Measurements from ENCODE around the gene CCDC137. TPM values are rescaled to one million over a fixed set of nuclear protein-coding genes. Genes with fewer than 3 reads are reported as not detected.

The CCDC137 gene
- polyA plus RNA-seq, 1 of the 3 experiments (the other 2 are of a cell fraction) = 62.4 TPM

- Histone ChIP-seq H3K27ac (ENCODE audit: low read depth in 2 of 2, low read length in 1 of 2) (peak overlapping the region in 1 of 2 experiments; percentile 63; a peak in 2 of 4 replicates), H3K4me2 (peak overlapping the region; percentile 71), H3K79me2 (ENCODE audit: insufficient read depth) (0 out of 2 replicates have a peak, but pooled peaks cover 9% of the 10 kb centered on the region), H3K4me3 (ENCODE audit: low read depth in 2 of 2, low read length in 1 of 2) (peak overlapping the region in 1 of 2 experiments; percentile 8; a peak in 1 of 4 replicates), H3F3A (replicated peaks; ENCODE audit: insufficient read depth) (peaks cover 9% of the 10 kb centered on the region), H3K9me3 (no peaks in the 10 kb centered on the region), H3K9ac (peak overlapping the region; percentile 58), H3K27me3 (ENCODE audit: insufficient read depth) (no peaks in the 10 kb centered on the region), H3K4me1 (ENCODE audit: control insufficient read depth in 1 of 2, insufficient read depth in 2 of 2, low read depth in 1 of 2, low read length in 1 of 2) (peaks cover 0 to 11% of the 10 kb centered on the region in 2 experiments; a peak in 2 of 4 replicates), H3K36me3 (replicated peaks in 1 of 2; ENCODE audit: control insufficient read depth in 1 of 2, insufficient read depth in 2 of 2, low read length in 1 of 2) (no peaks in the 10 kb centered on the region), H4K20me1 (ENCODE audit: insufficient read depth) (no peaks in the 10 kb centered on the region), H2AFZ (ENCODE audit: low read depth) (peak overlapping the region; percentile 72; the same call in 1 of the 2 replicates), H3K9me2 (no peaks in the 10 kb centered on the region)
- TF ChIP-seq YY1 (IDR thresholded peaks at IDR 0.05; ENCODE audit: low read depth) = no peak
- TF ChIP-seq NFIC (IDR thresholded peaks at IDR 0.05; ENCODE audit: borderline replicate concordance) = no peak
- no peak for TF ChIP-seq MXI1 (IDR thresholded peaks at IDR 0.05; ENCODE audit: low read depth, low read length)
- TF ChIP-seq CHD2 (IDR thresholded peaks at IDR 0.05; ENCODE audit: low read length, partially characterized antibody) = no peak
- no peak for TF ChIP-seq POLR2AphosphoS5 (IDR thresholded peaks at IDR 0.05; ENCODE audit: low read depth, low read length)
- TF ChIP-seq FOSL2 (IDR thresholded peaks at IDR 0.05; ENCODE audit: borderline replicate concordance, low read depth) = peak; percentile 67; the same call in 1 of the 2 replicates
- peak; percentile 73; the same call in 1 of the 2 replicates for TF ChIP-seq MAX (IDR thresholded peaks at IDR 0.05; ENCODE audit: low read depth)
- no peak for TF ChIP-seq FOXJ3 (CRISPR knock-in tag; IDR thresholded peaks at IDR 0.05)
- TF ChIP-seq CTCF (IDR thresholded peaks at IDR 0.05) = no peak
- no peak for TF ChIP-seq REST (IDR thresholded peaks at IDR 0.05; ENCODE audit: low read depth, low read length)
- TF ChIP-seq SMC3 (IDR thresholded peaks at IDR 0.05; ENCODE audit: low read depth, low read length) = no peak
- TF ChIP-seq TCF12 (IDR thresholded peaks at IDR 0.05) = peak; percentile 46; the same call in 1 of the 2 replicates
- TF ChIP-seq EP300 (IDR thresholded peaks at IDR 0.05; ENCODE audit: borderline replicate concordance in 1 of 2, low read depth in 1 of 2, low read length in 1 of 2) = no peak
- TF ChIP-seq USF1 (IDR thresholded peaks at IDR 0.05; ENCODE audit: borderline replicate concordance, low read depth) = no peak; the same call in 1 of the 2 replicates
- DNase-seq = no peak
- WGBS (ENCODE audit: low lambda C conversion rate) = 74% methylated on average over 15 of the region's 17 CpGs
- ChIA-PET POLR2A (no interaction called here), CTCF (no interaction called here)
Observed at GRCh38 chr17:81641825-81642489, 24.6 kb upstream of the CCDC137 start.
